C4-2B (cell line): ENCODE results near the gene PRDM15.

Experiments
- CTCF ChIP-seq: fragments of 450-650 bp; conservative IDR thresholded peaks from 2 replicates; pipeline ENCODE4 v1.5.1; 2017; ENCODE audit warnings: mild to moderate bottlenecking
- ZFX ChIP-seq: fragments of 450-650 bp; IDR thresholded peaks from 2 replicates; pipeline ENCODE4 v1.6.1; 2017

- TF ChIP-seq CTCF (no peak), ZFX (no peak)
These were observed 6.3 kb upstream of the PRDM15 start for GRCh38 chr21:41885341-41886024.
